GM23338 (cell line): ENCODE results near the gene EEF2KMT. TPM values are rescaled to one million over a fixed set of nuclear protein-coding genes. Genes with fewer than 3 reads are reported as not detected.

Experiments used
- ATAC-seq: fragments of 200-7000 bp; cut with Tn5 transposase; 3 replicates; pipeline ENCODE4 v1.9.1; 2020
- DNase-seq: peaks from one replicate; pipeline ENCODE4 v3.0.0-alpha.2; 2015; ENCODE audit warnings: low spot score
- H2AFZ ChIP-seq: fragments of 200-600 bp; sonication (generic); 2 replicates; pipeline ENCODE4 v1.8.0; 2016; ENCODE audit warnings: antibody characterized with exemption, mild to moderate bottlenecking, moderate library complexity
- H3F3A ChIP-seq: fragments of 200-600 bp; sonication (generic); replicated peaks from 2 replicates; pipeline ENCODE4 v1.8.0; 2017; ENCODE audit warnings: antibody characterized with exemption, mixed run types, low read depth
- H3K27ac ChIP-seq: fragments of 200-600 bp; sonication (generic); 2 replicates; pipeline ENCODE4 v1.6.1; 2016; ENCODE audit warnings: low read depth
- H3K27me3 ChIP-seq: fragments of 200-600 bp; sonication (generic); 2 replicates; pipeline ENCODE4 v1.8.0; 2016; ENCODE audit warnings: mild to moderate bottlenecking, mixed run types, moderate library complexity; ENCODE audit not compliant: insufficient read depth
- H3K36me3 ChIP-seq: fragments of 200-600 bp; sonication (generic); 2 replicates; pipeline ENCODE4 v1.8.0; 2016; ENCODE audit warnings: mild to moderate bottlenecking; ENCODE audit not compliant: insufficient read depth
- H3K4me1 ChIP-seq: fragments of 200-600 bp; sonication (generic); 2 replicates; pipeline ENCODE4 v1.8.0; 2016; ENCODE audit warnings: mild to moderate bottlenecking, moderate library complexity; ENCODE audit not compliant: insufficient read depth
- H3K4me2 ChIP-seq: fragments of 200-600 bp; sonication (generic); 2 replicates; pipeline ENCODE4 v1.7.1; 2017; ENCODE audit warnings: mixed run types
- H3K4me3 ChIP-seq: fragments of 200-600 bp; sonication (generic); 2 replicates; pipeline ENCODE4 v1.6.1; 2016; ENCODE audit warnings: mixed run types
- H3K79me2 ChIP-seq: fragments of 200-600 bp; sonication (generic); replicated peaks from 2 replicates; pipeline ENCODE4 v1.8.0; 2017; ENCODE audit warnings: mild to moderate bottlenecking; ENCODE audit not compliant: insufficient read depth
- H3K9me2 ChIP-seq: fragments of 200-600 bp; sonication (generic); 2 replicates; pipeline ENCODE4 v1.8.0; 2017; ENCODE audit not compliant: insufficient read depth
- H4K20me1 ChIP-seq: fragments of 200-600 bp; sonication (generic); replicated peaks from 2 replicates; pipeline ENCODE4 v1.8.0; 2017; ENCODE audit warnings: mild to moderate bottlenecking; ENCODE audit not compliant: insufficient read depth
- H3K27ac Mint-ChIP-seq: 2 replicates; pipeline ENCODE4 v1.8.0; 2020; ENCODE audit warnings: inconsistent platforms, mild to moderate bottlenecking, moderate library complexity, mixed read lengths
- H3K27me3 Mint-ChIP-seq: 3 replicates; pipeline ENCODE4 v1.8.0; 2022; ENCODE audit warnings: low read depth, mild to moderate bottlenecking, moderate library complexity, mixed read lengths, inconsistent platforms; ENCODE audit not compliant: insufficient read depth, poor library complexity
- H3K36me3 Mint-ChIP-seq: 3 replicates; pipeline ENCODE4 v1.8.0; 2021; ENCODE audit warnings: low read depth, mild to moderate bottlenecking, inconsistent platforms, moderate library complexity, mixed read lengths
- H3K4me1 Mint-ChIP-seq: 3 replicates; pipeline ENCODE4 v1.8.0; 2020; ENCODE audit warnings: mild to moderate bottlenecking, inconsistent platforms, mixed read lengths
- H3K4me3 Mint-ChIP-seq: 3 replicates; pipeline ENCODE4 v1.8.0; 2021; ENCODE audit warnings: moderate library complexity, mild to moderate bottlenecking, inconsistent platforms, mixed read lengths
- H3K9me3 Mint-ChIP-seq: 3 replicates; pipeline ENCODE4 v1.8.0; 2020; ENCODE audit warnings: moderate library complexity, mild to moderate bottlenecking, inconsistent platforms, mixed read lengths
- CREB1 ChIP-seq: fragments of 250-450 bp; sonication (Bioruptor Pico); IDR thresholded peaks from 2 replicates; pipeline ENCODE4 v1.5.0; 2020; ENCODE audit warnings: low read depth, mild to moderate bottlenecking, moderate library complexity
- EZH2 ChIP-seq: fragments of 200-600 bp; sonication (generic); IDR thresholded peaks from one replicate; pipeline ENCODE4 v1.8.0; 2017; ENCODE audit warnings: antibody characterized with exemption, mild to moderate bottlenecking, low read depth; ENCODE audit not compliant: unreplicated experiment
- EZH2phosphoT487 ChIP-seq: fragments of 200-600 bp; sonication (generic); IDR thresholded peaks from one replicate; pipeline ENCODE4 v1.8.1; 2018; ENCODE audit warnings: antibody characterized with exemption; ENCODE audit not compliant: unreplicated experiment
- JUNB ChIP-seq: IDR thresholded peaks from one replicate; pipeline ENCODE4 v1.6.1; 2016; ENCODE audit warnings: antibody characterized with exemption; ENCODE audit not compliant: unreplicated experiment
- NANOG ChIP-seq: IDR thresholded peaks from 2 replicates; pipeline ENCODE4 v1.6.1; 2016; ENCODE audit warnings: antibody characterized with exemption, borderline replicate concordance
- POLR2AphosphoS5 ChIP-seq: IDR thresholded peaks from 2 replicates; pipeline ENCODE4 v1.6.1; 2016; ENCODE audit warnings: antibody characterized with exemption, low read depth
- STAT1 ChIP-seq: IDR thresholded peaks from one replicate; pipeline ENCODE4 v1.6.1; 2016; ENCODE audit warnings: antibody characterized with exemption; ENCODE audit not compliant: unreplicated experiment
- ZNF114 ChIP-seq: fragments of 250-450 bp; sonication (Bioruptor Pico); IDR thresholded peaks from 2 replicates; pipeline ENCODE4 v1.5.0; 2020; ENCODE audit warnings: mild to moderate bottlenecking, moderate library complexity
- ZNF331 ChIP-seq: fragments of 250-450 bp; sonication (Bioruptor Pico); IDR thresholded peaks from 2 replicates; pipeline ENCODE4 v1.5.0; 2020; ENCODE audit warnings: low read depth, mild to moderate bottlenecking, moderate library complexity
- polyA plus RNA-seq: library from polyadenylated mRNA; unstranded; fragments of >200 nt; fragmentation: Nextera tagmentation; extraction: Ambion mirVana; gene quantifications from 2 replicates; pipeline ENCODE4 v1.2.1, GENCODE V29; 2016
- total RNA-seq: library from RNA; depleted of rRNA; stranded (reverse); fragments of >200 nt; shearing (Covaris generic); gene quantifications from 2 replicates; pipeline ENCODE4 v1.2.3, GENCODE V29; 2014
- TF ChIP-seq, protein P1 (sequence below): IDR thresholded peaks from one replicate; pipeline ENCODE4 v1.6.1; 2018; ENCODE audit warnings: antibody characterized with exemption; ENCODE audit not compliant: unreplicated experiment
- TF ChIP-seq, protein P2 (sequence below), 2 experiments: fragments of 200-600 bp in 1 of 2; sonication (generic) in 1 of 2; conservative IDR thresholded peaks; 2 replicates each; pipeline versions ENCODE4 v1.5.1 to v1.6.1; 2016 to 2017; ENCODE audit warnings: antibody characterized with exemption in 2 of 2, low read depth in 2 of 2, mild to moderate bottlenecking in 2 of 2, moderate library complexity in 1 of 2
- TF ChIP-seq, protein P3 (sequence below): IDR thresholded peaks from 2 replicates; pipeline ENCODE4 v1.6.1; 2016; ENCODE audit warnings: antibody characterized with exemption
- TF ChIP-seq, protein P4 (sequence below): fragments of 250-450 bp; sonication (Bioruptor Pico); IDR thresholded peaks from 2 replicates; pipeline ENCODE4 v1.5.0; 2020; ENCODE audit warnings: mild to moderate bottlenecking, moderate library complexity

EEF2KMT gene
- total and polyA plus RNA-seq, 2 experiments from 2014 or later, result 24.0 to 37.1 TPM

DNA sequence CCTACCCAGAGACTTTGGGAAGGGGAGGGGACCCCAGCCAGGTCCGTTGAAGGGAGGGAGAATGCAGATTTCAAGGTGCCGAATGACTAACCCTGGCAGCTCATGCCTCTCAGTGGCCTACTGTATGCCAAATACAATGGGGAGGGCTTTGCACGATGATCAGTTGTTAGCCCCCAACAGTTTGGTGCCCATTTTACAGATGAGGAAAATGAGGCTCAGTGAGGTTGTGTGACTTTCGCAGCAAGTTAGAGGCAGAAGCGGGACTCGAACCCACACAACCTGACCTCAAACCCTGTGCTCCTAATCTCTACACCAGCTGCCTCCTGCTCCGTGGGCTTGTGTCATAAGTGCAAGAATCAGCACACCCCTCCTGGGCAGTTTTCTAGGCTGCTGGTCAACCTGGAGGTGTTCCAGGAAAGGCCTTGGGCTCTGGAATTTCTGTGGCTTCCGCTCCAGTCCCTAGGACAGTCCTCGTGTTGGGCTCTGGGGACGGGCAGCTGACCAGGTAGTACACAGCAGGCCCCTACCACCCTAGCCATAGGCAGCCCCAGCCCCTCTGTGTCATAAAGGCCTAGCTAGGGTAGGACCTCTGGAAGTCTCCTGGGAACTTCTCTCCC lies 52.0 kb downstream of the EEF2KMT start:
- Histone ChIP-seq H2AFZ (no peak overlapping the region), H3K27me3 (no peaks in the 10 kb centered on the region), H3K27ac (no peak overlapping the region), H4K20me1 (no peaks in the 10 kb centered on the region), H3K79me2 (no peaks in the 10 kb centered on the region), H3F3A (0 out of 2 replicates have a peak, but pooled peaks cover 4% of the 10 kb centered on the region), H3K36me3 (no peaks in the 10 kb centered on the region), H3K4me2 (no peak overlapping the region), H3K9me2 (no peaks in the 10 kb centered on the region), H3K4me1 (peaks cover 4% of the 10 kb centered on the region; the same call in 1 of the 2 replicates), H3K4me3 (no peak overlapping the region)
- Mint-ChIP-seq H3K27ac (0 out of 2 replicates have a peak overlapping the region, but pooled peaks have one; percentile 28), H3K9me3 (no peaks in the 10 kb centered on the region), H3K36me3 (no peaks in the 10 kb centered on the region), H3K4me1 (peaks cover 9% of the 10 kb centered on the region; the same call in 2 of the 3 replicates), H3K27me3 (peaks cover 8% of the 10 kb centered on the region), H3K4me3 (no peak overlapping the region)
- no peak for DNase-seq
- ATAC-seq, result no peak
- TF ChIP-seq EZH2 (no peak), CREB1 (no peak), EZH2phosphoT487 (no peak), POLR2AphosphoS5 (no peak), STAT1 (no peak), ZNF114 (no peak), NANOG (no peak), ZNF331 (CRISPR knock-in tag) (no peak), JUNB (no peak)
- TF ChIP-seq, protein P1, sequence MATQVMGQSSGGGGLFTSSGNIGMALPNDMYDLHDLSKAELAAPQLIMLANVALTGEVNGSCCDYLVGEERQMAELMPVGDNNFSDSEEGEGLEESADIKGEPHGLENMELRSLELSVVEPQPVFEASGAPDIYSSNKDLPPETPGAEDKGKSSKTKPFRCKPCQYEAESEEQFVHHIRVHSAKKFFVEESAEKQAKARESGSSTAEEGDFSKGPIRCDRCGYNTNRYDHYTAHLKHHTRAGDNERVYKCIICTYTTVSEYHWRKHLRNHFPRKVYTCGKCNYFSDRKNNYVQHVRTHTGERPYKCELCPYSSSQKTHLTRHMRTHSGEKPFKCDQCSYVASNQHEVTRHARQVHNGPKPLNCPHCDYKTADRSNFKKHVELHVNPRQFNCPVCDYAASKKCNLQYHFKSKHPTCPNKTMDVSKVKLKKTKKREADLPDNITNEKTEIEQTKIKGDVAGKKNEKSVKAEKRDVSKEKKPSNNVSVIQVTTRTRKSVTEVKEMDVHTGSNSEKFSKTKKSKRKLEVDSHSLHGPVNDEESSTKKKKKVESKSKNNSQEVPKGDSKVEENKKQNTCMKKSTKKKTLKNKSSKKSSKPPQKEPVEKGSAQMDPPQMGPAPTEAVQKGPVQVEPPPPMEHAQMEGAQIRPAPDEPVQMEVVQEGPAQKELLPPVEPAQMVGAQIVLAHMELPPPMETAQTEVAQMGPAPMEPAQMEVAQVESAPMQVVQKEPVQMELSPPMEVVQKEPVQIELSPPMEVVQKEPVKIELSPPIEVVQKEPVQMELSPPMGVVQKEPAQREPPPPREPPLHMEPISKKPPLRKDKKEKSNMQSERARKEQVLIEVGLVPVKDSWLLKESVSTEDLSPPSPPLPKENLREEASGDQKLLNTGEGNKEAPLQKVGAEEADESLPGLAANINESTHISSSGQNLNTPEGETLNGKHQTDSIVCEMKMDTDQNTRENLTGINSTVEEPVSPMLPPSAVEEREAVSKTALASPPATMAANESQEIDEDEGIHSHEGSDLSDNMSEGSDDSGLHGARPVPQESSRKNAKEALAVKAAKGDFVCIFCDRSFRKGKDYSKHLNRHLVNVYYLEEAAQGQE, result no peak
- TF ChIP-seq, protein P2, sequence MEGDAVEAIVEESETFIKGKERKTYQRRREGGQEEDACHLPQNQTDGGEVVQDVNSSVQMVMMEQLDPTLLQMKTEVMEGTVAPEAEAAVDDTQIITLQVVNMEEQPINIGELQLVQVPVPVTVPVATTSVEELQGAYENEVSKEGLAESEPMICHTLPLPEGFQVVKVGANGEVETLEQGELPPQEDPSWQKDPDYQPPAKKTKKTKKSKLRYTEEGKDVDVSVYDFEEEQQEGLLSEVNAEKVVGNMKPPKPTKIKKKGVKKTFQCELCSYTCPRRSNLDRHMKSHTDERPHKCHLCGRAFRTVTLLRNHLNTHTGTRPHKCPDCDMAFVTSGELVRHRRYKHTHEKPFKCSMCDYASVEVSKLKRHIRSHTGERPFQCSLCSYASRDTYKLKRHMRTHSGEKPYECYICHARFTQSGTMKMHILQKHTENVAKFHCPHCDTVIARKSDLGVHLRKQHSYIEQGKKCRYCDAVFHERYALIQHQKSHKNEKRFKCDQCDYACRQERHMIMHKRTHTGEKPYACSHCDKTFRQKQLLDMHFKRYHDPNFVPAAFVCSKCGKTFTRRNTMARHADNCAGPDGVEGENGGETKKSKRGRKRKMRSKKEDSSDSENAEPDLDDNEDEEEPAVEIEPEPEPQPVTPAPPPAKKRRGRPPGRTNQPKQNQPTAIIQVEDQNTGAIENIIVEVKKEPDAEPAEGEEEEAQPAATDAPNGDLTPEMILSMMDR (conservative IDR thresholded peaks at IDR 0.05; ENCODE audit: low read depth in 2 of 2), result no peak
- TF ChIP-seq, protein P3, sequence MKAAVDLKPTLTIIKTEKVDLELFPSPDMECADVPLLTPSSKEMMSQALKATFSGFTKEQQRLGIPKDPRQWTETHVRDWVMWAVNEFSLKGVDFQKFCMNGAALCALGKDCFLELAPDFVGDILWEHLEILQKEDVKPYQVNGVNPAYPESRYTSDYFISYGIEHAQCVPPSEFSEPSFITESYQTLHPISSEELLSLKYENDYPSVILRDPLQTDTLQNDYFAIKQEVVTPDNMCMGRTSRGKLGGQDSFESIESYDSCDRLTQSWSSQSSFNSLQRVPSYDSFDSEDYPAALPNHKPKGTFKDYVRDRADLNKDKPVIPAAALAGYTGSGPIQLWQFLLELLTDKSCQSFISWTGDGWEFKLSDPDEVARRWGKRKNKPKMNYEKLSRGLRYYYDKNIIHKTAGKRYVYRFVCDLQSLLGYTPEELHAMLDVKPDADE, result no peak
- TF ChIP-seq, protein P4, sequence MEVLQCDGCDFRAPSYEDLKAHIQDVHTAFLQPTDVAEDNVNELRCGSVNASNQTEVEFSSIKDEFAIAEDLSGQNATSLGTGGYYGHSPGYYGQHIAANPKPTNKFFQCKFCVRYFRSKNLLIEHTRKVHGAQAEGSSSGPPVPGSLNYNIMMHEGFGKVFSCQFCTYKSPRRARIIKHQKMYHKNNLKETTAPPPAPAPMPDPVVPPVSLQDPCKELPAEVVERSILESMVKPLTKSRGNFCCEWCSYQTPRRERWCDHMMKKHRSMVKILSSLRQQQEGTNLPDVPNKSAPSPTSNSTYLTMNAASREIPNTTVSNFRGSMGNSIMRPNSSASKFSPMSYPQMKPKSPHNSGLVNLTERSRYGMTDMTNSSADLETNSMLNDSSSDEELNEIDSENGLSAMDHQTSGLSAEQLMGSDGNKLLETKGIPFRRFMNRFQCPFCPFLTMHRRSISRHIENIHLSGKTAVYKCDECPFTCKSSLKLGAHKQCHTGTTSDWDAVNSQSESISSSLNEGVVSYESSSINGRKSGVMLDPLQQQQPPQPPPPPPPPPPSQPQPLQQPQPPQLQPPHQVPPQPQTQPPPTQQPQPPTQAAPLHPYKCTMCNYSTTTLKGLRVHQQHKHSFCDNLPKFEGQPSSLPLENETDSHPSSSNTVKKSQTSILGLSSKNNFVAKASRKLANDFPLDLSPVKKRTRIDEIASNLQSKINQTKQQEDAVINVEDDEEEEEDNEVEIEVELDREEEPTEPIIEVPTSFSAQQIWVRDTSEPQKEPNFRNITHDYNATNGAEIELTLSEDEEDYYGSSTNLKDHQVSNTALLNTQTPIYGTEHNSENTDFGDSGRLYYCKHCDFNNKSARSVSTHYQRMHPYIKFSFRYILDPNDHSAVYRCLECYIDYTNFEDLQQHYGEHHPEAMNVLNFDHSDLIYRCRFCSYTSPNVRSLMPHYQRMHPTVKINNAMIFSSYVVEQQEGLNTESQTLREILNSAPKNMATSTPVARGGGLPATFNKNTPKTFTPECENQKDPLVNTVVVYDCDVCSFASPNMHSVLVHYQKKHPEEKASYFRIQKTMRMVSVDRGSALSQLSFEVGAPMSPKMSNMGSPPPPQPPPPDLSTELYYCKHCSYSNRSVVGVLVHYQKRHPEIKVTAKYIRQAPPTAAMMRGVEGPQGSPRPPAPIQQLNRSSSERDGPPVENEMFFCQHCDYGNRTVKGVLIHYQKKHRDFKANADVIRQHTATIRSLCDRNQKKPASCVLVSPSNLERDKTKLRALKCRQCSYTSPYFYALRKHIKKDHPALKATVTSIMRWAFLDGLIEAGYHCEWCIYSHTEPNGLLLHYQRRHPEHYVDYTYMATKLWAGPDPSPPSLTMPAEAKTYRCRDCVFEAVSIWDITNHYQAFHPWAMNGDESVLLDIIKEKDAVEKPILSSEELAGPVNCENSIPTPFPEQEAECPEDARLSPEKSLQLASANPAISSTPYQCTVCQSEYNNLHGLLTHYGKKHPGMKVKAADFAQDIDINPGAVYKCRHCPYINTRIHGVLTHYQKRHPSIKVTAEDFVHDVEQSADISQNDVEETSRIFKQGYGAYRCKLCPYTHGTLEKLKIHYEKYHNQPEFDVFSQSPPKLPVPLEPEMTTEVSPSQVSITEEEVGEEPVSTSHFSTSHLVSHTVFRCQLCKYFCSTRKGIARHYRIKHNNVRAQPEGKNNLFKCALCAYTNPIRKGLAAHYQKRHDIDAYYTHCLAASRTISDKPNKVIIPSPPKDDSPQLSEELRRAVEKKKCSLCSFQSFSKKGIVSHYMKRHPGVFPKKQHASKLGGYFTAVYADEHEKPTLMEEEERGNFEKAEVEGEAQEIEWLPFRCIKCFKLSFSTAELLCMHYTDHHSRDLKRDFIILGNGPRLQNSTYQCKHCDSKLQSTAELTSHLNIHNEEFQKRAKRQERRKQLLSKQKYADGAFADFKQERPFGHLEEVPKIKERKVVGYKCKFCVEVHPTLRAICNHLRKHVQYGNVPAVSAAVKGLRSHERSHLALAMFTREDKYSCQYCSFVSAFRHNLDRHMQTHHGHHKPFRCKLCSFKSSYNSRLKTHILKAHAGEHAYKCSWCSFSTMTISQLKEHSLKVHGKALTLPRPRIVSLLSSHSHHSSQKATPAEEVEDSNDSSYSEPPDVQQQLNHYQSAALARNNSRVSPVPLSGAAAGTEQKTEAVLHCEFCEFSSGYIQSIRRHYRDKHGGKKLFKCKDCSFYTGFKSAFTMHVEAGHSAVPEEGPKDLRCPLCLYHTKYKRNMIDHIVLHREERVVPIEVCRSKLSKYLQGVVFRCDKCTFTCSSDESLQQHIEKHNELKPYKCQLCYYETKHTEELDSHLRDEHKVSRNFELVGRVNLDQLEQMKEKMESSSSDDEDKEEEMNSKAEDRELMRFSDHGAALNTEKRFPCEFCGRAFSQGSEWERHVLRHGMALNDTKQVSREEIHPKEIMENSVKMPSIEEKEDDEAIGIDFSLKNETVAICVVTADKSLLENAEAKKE (CRISPR knock-in tag), result no peak
